Caco-2 (cell line): ENCODE results near the gene CAMK4. TPM values are rescaled to one million over a fixed set of nuclear protein-coding genes. Genes with fewer than 3 reads are reported as not detected.

ENCODE experiments used
- BruUV-seq: library from RNA; stranded (reverse); fragments of 400-500 nt; replicated peaks from 2 replicates; lab custom pipeline; 2021; lab: Mats Ljungman, UMichigan
- CTCF ChIA-PET: fragments of 300-600 bp; sonication (Branson Sonifier 250); formaldehyde crosslinking; loops from one replicate; lab custom pipeline; 2022; ENCODE audit warnings: antibody characterized with exemption; lab: Charles Lee
- POLR2A ChIA-PET: fragments of 300-600 bp; sonication (Branson Sonifier 250); formaldehyde crosslinking; loops from one replicate; lab custom pipeline; 2022; ENCODE audit warnings: antibody characterized with exemption; lab: Charles Lee
- DNase-seq, 2 experiments: peaks; one replicate each; pipeline versions ENCODE4 v3.0.0 to v3.0.0-alpha.2; 2020 to 2022
- H3K27me3 ChIP-seq: replicated peaks from 2 replicates; pipeline ENCODE4 v1.6.0; 2011; ENCODE audit warnings: low read length; ENCODE audit not compliant: control insufficient read depth, insufficient read depth
- H3K36me3 ChIP-seq: 2 replicates; pipeline ENCODE4 v1.5.1; 2011; ENCODE audit warnings: low read length; ENCODE audit not compliant: control insufficient read depth, insufficient read depth
- H3K4me1 ChIP-seq: fragments of 250-450 bp; sonication (Bioruptor Pico); 2 replicates; pipeline ENCODE4 v1.5.1; 2020; ENCODE audit warnings: mild to moderate bottlenecking
- H3K4me3 ChIP-seq: 2 replicates; pipeline ENCODE4 v1.5.1; 2011; ENCODE audit warnings: low read depth, mild to moderate bottlenecking, control low read depth, low read length
- H3K9me3 ChIP-seq: fragments of 250-450 bp; sonication (Bioruptor Pico); 2 replicates; pipeline ENCODE4 v1.5.1; 2020; ENCODE audit warnings: mild to moderate bottlenecking, moderate library complexity
- H3K27ac Mint-ChIP-seq: one replicate; pipeline ENCODE4 v1.8.0; 2022; ENCODE audit warnings: mixed read lengths; ENCODE audit not compliant: unreplicated experiment
- H3K27me3 Mint-ChIP-seq: one replicate; pipeline ENCODE4 v1.8.0; 2022; ENCODE audit warnings: mixed read lengths; ENCODE audit not compliant: insufficient read depth, unreplicated experiment
- H3K36me3 Mint-ChIP-seq: one replicate; pipeline ENCODE4 v1.8.0; 2022; ENCODE audit warnings: mild to moderate bottlenecking, mixed read lengths; ENCODE audit not compliant: insufficient read depth, unreplicated experiment
- H3K4me1 Mint-ChIP-seq: one replicate; pipeline ENCODE4 v1.8.0; 2022; ENCODE audit warnings: low read depth, mixed read lengths; ENCODE audit not compliant: unreplicated experiment
- H3K4me3 Mint-ChIP-seq: one replicate; pipeline ENCODE4 v1.8.0; 2022; ENCODE audit warnings: mild to moderate bottlenecking, moderate library complexity, mixed read lengths; ENCODE audit not compliant: unreplicated experiment
- H3K9me3 Mint-ChIP-seq: one replicate; pipeline ENCODE4 v1.8.0; 2022; ENCODE audit warnings: mixed read lengths; ENCODE audit not compliant: unreplicated experiment
- intact Hi-C: fragments of 100-400 bp; cut with micrococcal nuclease; formaldehyde crosslinking; loops from one replicate; pipeline ENCODE4 v1.10.0; 2022; ENCODE audit not compliant: unreplicated experiment
- total RNA-seq: library from RNA; stranded (reverse); gene quantifications from 2 replicates; pipeline ENCODE4 v1.2.3, GENCODE V29; 2022
- TF ChIP-seq, protein P1 (sequence below), 2 experiments: fragments of 200-600 bp in 1 of 2; IDR thresholded peaks; 1 replicate in 1 of 2; 2 replicates in 1 of 2; pipeline versions ENCODE4 v1.5.1 to v1.8.0; 2011 to 2022; ENCODE audit warnings: antibody characterized with exemption in 1 of 2, control low read depth in 1 of 2, inconsistent platforms in 1 of 2, low read depth in 1 of 2, low read length in 1 of 2, mild to moderate bottlenecking in 1 of 2, moderate library complexity in 1 of 2; ENCODE audit not compliant: insufficient read depth in 1 of 2, severe bottlenecking in 1 of 2, unreplicated experiment in 1 of 2

CAMK4 gene
- total RNA-seq, 1 experiment from 2014 or later, result not detected

- ChIA-PET CTCF (no interaction called here), POLR2A (no interaction called here)
- H3K9me3 ChIP-seq, result no peaks in the 10 kb centered on the region
- no peak overlapping the region for H3K4me3 ChIP-seq
- Mint-ChIP-seq H3K27me3 (no peaks in the 10 kb centered on the region), H3K27ac (no peak overlapping the region), H3K4me1 (peaks cover 19% of the 10 kb centered on the region), H3K4me3 (no peak overlapping the region), H3K9me3 (no peaks in the 10 kb centered on the region), H3K36me3 (peaks cover 58% of the 10 kb centered on the region)
- no peaks in the 10 kb centered on the region for H3K27me3 ChIP-seq
- TF ChIP-seq, protein P1, sequence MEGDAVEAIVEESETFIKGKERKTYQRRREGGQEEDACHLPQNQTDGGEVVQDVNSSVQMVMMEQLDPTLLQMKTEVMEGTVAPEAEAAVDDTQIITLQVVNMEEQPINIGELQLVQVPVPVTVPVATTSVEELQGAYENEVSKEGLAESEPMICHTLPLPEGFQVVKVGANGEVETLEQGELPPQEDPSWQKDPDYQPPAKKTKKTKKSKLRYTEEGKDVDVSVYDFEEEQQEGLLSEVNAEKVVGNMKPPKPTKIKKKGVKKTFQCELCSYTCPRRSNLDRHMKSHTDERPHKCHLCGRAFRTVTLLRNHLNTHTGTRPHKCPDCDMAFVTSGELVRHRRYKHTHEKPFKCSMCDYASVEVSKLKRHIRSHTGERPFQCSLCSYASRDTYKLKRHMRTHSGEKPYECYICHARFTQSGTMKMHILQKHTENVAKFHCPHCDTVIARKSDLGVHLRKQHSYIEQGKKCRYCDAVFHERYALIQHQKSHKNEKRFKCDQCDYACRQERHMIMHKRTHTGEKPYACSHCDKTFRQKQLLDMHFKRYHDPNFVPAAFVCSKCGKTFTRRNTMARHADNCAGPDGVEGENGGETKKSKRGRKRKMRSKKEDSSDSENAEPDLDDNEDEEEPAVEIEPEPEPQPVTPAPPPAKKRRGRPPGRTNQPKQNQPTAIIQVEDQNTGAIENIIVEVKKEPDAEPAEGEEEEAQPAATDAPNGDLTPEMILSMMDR (IDR thresholded peaks at IDR 0.05; ENCODE audit: insufficient read depth in 1 of 2, low read depth in 1 of 2, low read length in 1 of 2, severe bottlenecking in 1 of 2, unreplicated experiment in 1 of 2), result no peak
- intact Hi-C loops, result no loop called here
- H3K4me1 ChIP-seq, result 0 out of 2 replicates have a peak, but pooled peaks cover 5% of the 10 kb centered on the region
- BruUV-seq, result no TSS peak
- H3K36me3 ChIP-seq, result no peaks in the 10 kb centered on the region
- no peak for DNase-seq
These were observed 278.8 kb downstream of the CAMK4 start for GRCh38 chr5:111502956-111503355.

GRCh38 chr5:111505096-111505495 is 280.9 kb downstream of the CAMK4 start:
- no peaks in the 10 kb centered on the region for H3K27me3 Mint-ChIP-seq
- peaks cover 38% of the 10 kb centered on the region for H3K36me3 Mint-ChIP-seq
- H3K9me3 Mint-ChIP-seq, result no peaks in the 10 kb centered on the region
- Histone ChIP-seq H3K4me1 (peaks cover 22% of the 10 kb centered on the region), H3K27me3 (no peaks in the 10 kb centered on the region), H3K4me3 (no peak overlapping the region), H3K9me3 (no peaks in the 10 kb centered on the region), H3K36me3 (no peaks in the 10 kb centered on the region)
- no TSS peak for BruUV-seq
- ChIA-PET CTCF (no interaction called here), POLR2A (no interaction called here)
- H3K4me3 Mint-ChIP-seq, result no peak overlapping the region
- intact Hi-C loops, result no loop called here
- no peak overlapping the region for H3K27ac Mint-ChIP-seq
- TF ChIP-seq, protein P1 (IDR thresholded peaks at IDR 0.05; ENCODE audit: insufficient read depth in 1 of 2, low read depth in 1 of 2, low read length in 1 of 2, severe bottlenecking in 1 of 2, unreplicated experiment in 1 of 2), result no peak
- DNase-seq, result no peak
- peaks cover 30% of the 10 kb centered on the region for H3K4me1 Mint-ChIP-seq

DNA sequence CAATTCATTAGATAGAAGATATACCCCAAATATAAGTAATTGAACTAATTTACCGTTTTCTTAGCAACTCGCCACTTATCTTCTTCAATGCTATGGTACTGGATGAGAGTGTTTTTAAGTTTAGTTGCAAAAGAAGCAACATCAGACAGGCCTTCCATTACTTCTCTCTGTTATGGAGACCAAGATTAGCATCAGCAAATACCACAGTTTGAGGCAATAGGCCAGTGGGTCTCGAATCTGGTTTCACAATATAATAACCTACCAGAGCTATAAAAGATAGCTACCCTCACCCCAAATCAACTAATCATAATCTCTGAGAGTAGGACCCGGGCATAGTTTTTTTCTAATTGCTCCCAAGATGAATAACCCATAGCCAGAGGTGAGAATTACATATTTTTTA is 283.1 kb downstream of the CAMK4 start:
- no peak for DNase-seq
- no peak overlapping the region for H3K4me3 Mint-ChIP-seq
- intact Hi-C loops, result no loop called here
- ChIA-PET POLR2A (interaction anchor here (0.6 kb wide), 1 partner anchor 24 kb away, joined by 3 read pairs; no protein-coding TSS in a partner anchor), CTCF (no interaction called here)
- Histone ChIP-seq H3K4me1 (peaks cover 35% of the 10 kb centered on the region), H3K9me3 (no peaks in the 10 kb centered on the region), H3K36me3 (no peaks in the 10 kb centered on the region), H3K27me3 (no peaks in the 10 kb centered on the region), H3K4me3 (no peak overlapping the region)
- H3K27ac Mint-ChIP-seq, result no peak overlapping the region
- H3K4me1 Mint-ChIP-seq, result peaks cover 37% of the 10 kb centered on the region
- no peaks in the 10 kb centered on the region for H3K27me3 Mint-ChIP-seq
- H3K9me3 Mint-ChIP-seq, result no peaks in the 10 kb centered on the region
- peaks cover 36% of the 10 kb centered on the region for H3K36me3 Mint-ChIP-seq
- TF ChIP-seq, protein P1 (IDR thresholded peaks at IDR 0.05; ENCODE audit: insufficient read depth in 1 of 2, low read depth in 1 of 2, low read length in 1 of 2, severe bottlenecking in 1 of 2, unreplicated experiment in 1 of 2), result no peak
- no TSS peak for BruUV-seq
